Measurements from ENCODE around the gene WDR6.

DNA sequence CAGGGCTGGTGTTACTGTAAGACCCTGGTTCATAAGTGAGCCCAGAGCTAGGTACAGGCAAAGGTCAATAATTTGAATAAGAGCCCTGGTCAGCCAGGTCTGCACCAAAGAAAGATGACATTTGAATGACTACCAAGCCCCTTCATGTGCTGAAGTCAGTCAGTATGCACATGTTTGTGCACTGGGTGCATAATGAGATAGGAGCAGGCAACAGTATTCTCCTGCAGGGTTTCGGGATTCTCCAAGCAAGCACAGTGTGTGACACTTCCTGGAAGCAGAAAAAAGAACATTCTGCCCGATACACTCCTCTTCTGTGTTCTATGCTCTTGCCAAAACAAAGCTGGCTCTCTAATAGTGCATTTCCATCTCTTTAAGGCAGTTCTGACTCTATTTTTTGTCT lies 27.5 kb downstream of the WDR6 start:
- TF ChIP-seq, protein P1, sequence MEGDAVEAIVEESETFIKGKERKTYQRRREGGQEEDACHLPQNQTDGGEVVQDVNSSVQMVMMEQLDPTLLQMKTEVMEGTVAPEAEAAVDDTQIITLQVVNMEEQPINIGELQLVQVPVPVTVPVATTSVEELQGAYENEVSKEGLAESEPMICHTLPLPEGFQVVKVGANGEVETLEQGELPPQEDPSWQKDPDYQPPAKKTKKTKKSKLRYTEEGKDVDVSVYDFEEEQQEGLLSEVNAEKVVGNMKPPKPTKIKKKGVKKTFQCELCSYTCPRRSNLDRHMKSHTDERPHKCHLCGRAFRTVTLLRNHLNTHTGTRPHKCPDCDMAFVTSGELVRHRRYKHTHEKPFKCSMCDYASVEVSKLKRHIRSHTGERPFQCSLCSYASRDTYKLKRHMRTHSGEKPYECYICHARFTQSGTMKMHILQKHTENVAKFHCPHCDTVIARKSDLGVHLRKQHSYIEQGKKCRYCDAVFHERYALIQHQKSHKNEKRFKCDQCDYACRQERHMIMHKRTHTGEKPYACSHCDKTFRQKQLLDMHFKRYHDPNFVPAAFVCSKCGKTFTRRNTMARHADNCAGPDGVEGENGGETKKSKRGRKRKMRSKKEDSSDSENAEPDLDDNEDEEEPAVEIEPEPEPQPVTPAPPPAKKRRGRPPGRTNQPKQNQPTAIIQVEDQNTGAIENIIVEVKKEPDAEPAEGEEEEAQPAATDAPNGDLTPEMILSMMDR (conservative IDR thresholded peaks at IDR 0.05 in 1 of 2, IDR thresholded peaks at IDR 0.05 in 1 of 2; ENCODE audit: low read depth in 1 of 2, low read length in 2 of 2), result no peak
- no peak for TF ChIP-seq EZH2 (IDR thresholded peaks at IDR 0.05; ENCODE audit: low read length, missing control alignments)

Measured in fibroblast of lung (primary cell).